HG03432 (cell line): ENCODE results near the gene PPP4R3A.
"Not testable (repeated sequence)": the region's sequence is repeated elsewhere in the genome, so short reads cannot be mapped to it uniquely, and the experiment has no call there.

Experiments used
- ATAC-seq: cut with Tn5 transposase; IDR thresholded peaks from one replicate; pipeline ENCODE4 v1.9.1; 2021; ENCODE audit warnings: mild to moderate bottlenecking, moderate library complexity; ENCODE audit not compliant: unreplicated experiment

Gene PPP4R3A

GRCh38 chr14:91510171-91511042 lies at the start of gene PPP4R3A:
TSS of gene PPP4R3A (minus strand) at chr14:91510310. CDS start at chr14:91509647, 663 bp downstream.
- ATAC-seq, result peak; percentile 84

GRCh38 chr14:91555531-91555930 lies 45.4 kb upstream of the PPP4R3A start:
- no peak for ATAC-seq

GRCh38 chr14:91554535-91555332 lies 44.6 kb upstream of the PPP4R3A start:
- ATAC-seq, result no peak

GRCh38 chr14:91548108-91548507 lies 38.0 kb upstream of the PPP4R3A start:
- ATAC-seq, result no peak

- no peak for ATAC-seq
These were observed 36.0 kb upstream of the PPP4R3A start for GRCh38 chr14:91545946-91546716.

GRCh38 chr14:91545204-91545603 lies 35.1 kb upstream of the PPP4R3A start:
- no peak for ATAC-seq

- no peak for ATAC-seq
These were observed 26.2 kb upstream of the PPP4R3A start for GRCh38 chr14:91536327-91536726.

- not testable (repeated sequence) for ATAC-seq
These were observed 23.9 kb upstream of the PPP4R3A start for GRCh38 chr14:91534059-91534458.

GRCh38 chr14:91533623-91534022 lies 23.5 kb upstream of the PPP4R3A start:
- no peak for ATAC-seq

- ATAC-seq, result no peak
These were observed 13.9 kb upstream of the PPP4R3A start for GRCh38 chr14:91523972-91524371.

GRCh38 chr14:91521061-91521640 lies 11.0 kb upstream of the PPP4R3A start:
- no peak for ATAC-seq

GRCh38 chr14:91520138-91520537 lies 10.0 kb upstream of the PPP4R3A start:
- no peak for ATAC-seq

- ATAC-seq, result no peak
These were observed 9.3 kb upstream of the PPP4R3A start for GRCh38 chr14:91519239-91520036.

- no peak for ATAC-seq
These were observed 6.7 kb upstream of the PPP4R3A start for GRCh38 chr14:91516663-91517388.

- ATAC-seq, result no peak
These were observed 5.9 kb upstream of the PPP4R3A start for GRCh38 chr14:91515979-91516378.

- ATAC-seq, result no peak
These were observed 903 bp upstream of the PPP4R3A start for GRCh38 chr14:91511043-91511383.

- peak; percentile 32 for ATAC-seq
These were observed 286 bp downstream of the PPP4R3A start for GRCh38 chr14:91509878-91510170.

- ATAC-seq, result peak; percentile 14
These were observed 830 bp downstream of the PPP4R3A start for GRCh38 chr14:91509083-91509877.

GRCh38 chr14:91508105-91508504 lies 2.0 kb downstream of the PPP4R3A start:
- no peak for ATAC-seq
